Measurements from ENCODE around the gene SORCS2.

Gene SORCS2

DNA sequence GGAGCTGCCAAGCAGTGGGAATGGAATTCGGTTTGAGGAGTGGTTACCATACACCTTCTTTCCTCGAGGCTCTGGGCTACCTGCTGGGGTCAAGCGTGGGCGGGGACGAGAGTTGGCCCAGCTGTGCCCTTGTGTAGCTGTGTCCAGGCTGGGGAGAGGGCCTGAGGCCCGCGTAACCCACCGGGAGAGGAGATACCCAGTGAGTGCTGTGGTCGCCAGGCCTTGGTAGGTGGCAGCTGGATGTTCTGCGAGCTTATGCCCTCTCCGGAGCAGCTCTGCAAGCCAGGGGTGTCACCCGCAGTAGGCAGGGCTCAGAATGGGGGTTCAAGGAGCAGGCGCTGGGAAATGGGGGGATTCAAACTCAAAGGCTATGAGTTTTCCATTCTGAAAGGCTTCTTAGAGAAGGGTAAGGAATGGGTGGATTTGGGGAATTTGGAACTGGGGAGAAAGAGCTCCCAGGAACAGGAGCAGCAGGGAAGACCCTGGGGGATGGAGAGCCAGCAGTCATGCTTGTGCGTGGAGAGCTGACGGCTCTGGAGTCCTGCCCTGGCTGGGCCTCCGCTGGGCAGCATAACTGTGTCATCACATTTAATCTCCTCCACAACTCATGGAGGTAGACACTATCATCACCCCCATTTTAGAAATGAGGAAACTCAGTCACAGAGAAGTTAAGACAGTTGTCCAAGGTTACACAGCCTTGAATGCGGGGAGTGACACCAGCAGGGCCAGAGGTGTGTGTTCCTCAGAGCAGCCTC lies 117.5 kb downstream of the SORCS2 start:
- DNase-seq, result no peak

DNA sequence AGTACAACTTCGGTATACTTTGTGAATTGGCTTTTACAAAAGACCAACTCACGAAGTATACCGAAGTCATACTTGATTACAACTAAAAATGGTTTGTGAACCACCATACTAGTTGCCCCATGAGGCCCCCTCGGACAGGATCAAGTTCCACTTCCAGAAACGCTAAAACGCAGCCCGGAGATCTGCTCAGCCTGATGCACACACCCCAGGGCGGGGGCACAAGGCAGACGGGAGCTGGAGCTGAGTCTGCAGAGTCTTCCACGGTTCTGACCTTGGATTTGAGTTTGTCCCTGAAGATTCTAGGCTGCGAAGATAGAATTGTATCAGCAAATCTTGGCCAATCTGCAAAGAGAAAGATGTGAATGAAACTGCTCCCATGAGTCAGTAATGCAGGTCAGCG lies 118.1 kb downstream of the SORCS2 start:
- no peak for DNase-seq

DNA sequence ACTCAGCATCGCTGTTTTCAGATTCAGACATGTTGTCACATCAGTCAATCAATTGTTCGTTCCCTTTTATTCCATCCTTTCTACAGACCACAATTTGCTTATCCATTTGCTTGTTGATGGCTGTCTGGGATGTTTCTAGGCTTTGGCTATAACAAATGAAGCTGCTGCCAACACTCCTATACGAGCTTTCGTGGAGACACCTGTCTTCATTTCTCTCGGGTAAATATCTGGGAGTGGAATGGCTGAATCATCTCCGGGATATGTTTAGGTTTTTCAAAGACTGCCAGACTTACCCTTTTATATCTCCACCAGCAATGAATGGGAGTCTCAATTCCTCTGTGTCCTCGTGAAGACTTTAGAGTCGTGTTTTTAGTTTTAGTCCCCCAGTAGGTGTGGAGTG lies 118.9 kb downstream of the SORCS2 start:
- no peak for DNase-seq

DNA sequence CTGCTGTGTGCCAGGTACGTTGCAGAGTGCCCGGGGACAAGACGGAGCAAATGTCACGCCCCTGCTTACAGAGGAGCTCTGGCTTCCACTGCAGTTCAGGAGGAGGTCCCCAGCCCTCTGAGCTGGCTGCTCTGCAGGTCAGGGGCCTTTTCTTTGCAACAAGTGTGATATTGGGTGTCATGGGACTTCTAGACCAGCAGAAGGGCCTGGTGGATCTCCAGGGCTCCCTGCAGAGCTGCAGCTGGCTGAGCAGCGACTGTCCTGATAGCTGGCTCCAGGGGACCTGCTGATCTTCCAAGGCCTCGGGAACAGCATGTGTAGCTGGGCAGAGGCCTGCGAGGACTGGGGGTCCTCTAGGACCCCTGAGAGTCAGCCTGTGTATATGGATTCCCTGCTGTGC lies 120.4 kb downstream of the SORCS2 start:
- no peak for DNase-seq

DNA sequence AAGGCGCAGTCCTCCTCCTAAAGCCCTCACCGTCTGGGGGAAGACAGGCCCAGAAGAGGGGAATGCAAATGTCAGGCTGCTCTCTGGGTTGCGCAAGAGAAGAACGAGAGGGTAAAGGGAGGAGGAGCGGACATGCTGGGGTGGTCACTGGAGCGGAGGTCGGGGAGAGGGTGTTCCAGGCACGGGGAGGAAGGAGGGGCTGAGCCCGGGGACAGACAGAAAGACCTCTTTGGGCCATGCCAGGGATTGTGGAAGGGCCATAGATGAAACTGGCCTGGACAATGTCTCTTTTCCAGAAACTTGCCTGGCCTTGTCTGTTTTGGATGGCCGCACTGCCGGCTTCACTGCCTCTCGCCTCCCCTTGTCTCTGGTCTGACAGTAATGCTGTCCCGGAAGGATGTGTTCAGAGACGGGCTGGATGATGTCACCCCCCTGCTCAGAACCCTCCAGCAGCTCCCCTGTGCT lies 121.0 kb downstream of the SORCS2 start:
- no peak for DNase-seq

DNA sequence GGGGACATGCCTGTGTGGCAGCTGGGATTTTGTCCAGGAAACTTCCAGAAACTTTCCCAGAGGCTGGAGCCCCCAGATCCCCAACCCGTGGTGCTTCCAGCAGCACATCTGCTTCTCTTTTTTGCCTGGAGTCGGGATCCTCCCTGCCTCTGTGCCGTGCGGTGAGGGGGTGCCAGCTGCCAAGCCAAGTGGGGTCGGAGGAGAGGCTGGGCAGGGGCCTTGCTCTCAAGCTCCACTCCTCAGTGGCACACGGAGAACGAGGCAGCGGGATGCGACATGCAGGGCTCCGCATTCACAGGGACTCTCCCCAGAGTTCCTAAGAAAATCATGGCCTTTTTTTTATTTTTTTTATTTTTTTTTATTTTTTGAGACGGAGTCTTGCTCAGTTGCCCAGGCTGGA lies 121.7 kb downstream of the SORCS2 start:
- DNase-seq, result no peak

DNA sequence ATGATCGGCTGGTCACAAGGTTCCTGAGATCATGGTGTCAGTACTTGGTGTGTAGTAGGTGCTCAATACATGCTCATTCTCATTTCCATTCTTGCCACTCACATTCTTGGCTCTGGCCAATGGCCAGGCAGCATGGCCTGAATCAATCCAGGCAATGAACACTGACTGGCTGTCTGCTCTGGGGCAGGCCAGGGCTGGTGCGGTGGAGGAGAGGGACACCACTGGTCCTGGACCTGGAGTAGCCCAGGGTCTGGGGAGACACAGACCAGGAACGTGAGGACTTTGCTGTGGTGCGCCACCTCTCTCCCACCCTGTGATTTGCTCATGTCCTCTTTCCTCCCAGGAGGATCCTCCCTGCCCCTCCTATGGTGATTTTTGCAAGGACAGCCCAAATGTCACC lies 122.9 kb downstream of the SORCS2 start:
- no peak for DNase-seq

DNA sequence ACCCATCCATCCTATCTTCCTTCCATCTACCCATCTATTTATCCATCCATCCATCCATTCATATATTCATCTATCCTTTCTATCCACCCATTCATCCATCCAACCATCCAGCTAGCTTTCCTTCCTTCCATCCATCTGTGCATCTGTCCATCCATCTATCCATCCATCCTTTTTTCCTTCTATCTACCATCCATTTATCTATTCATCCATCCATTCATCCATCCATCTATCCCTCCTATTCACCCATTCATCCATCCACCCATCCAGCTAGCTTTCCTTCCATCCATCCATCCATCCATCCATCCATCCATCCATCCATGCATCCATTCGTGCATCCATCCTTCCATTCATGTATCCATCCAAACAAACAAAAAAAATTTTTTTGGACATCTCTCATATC lies 123.6 kb downstream of the SORCS2 start:
- DNase-seq, result no peak

DNA sequence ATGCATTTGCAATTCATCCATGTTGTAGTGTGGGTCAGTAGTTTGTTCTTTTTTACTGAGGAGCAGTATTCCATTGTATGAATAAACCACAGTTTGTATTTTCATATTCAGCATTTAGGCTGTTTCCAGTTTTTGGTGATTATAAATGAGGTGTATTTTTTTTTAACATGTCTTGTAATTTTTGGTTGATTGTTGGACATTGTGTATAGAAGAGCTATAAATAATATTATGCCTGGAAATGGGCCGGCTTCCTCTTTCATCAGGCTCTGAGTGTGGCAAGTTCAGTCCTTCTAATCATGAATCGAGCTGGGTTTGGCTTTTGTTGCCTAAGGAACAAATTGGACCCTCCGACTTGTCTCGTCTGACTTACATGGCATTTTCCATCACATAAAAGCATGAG lies 126.7 kb downstream of the SORCS2 start:
- no peak for DNase-seq

DNA sequence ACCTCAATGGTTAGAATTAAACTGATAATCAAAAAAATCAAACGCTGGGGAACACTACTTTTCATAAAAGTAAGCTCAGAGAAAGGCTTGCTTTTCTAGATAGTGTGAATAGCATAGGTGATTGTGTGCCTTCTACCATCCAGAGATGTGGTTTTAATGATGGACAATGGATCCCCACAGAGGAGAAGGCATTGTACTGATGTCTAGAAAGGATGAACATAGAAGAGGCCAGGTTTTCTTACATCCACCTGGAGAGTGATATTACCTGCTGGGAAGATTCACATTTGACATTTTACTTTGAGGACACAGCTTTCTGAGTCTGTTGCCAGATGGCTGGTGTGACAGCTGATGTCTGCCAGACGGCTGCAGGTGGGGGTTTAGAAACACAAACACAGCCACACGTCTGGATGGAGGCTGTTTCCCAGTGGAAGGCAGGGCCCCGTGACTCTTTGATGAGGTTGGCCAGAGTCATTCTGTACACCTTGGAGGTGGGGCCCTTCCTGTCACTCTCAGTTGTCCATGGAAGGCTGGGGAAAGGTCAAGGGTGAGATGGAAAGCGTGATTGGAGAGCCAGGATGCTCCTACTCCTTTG lies 128.0 kb downstream of the SORCS2 start:
- DNase-seq, result no peak

DNA sequence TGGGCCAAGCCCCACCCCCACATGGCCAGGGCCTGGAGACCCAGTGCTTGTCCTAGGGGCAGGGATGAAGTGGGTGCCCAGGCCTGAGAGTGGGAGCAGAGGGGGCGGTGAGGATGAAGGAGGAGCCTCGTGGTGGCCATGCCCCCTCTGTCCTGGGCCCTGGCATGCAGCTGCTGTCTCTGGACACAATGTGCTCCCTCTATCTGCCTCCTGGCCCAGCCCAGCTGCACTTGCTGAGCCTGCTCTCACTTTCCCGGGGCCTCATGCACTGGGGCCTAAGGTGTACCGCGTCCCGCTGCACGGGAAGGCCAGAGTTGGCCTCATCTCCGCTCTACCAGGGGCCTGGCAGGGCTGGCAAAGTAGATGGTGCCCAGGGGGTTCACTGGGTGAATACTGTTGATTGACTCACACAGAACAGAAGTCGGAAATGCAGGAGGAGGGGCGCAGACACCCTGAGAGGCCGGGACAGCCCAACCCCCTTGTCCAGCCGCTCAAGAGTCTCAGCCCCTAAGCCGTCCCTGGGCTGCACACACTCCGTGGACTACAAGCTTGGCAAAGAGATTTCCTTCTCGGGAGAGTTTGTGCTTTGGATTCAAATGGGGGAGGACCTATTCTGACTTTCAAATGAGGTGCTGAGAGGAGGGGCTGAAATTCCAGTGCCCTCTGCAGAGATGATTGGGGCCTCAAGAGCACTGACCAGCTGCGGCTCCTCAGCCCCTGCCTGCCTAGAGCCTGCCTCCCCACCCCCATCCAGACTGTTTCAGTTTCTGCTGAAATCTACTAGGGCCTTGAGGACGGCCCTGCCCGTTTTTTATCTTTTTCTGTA lies 130.0 kb downstream of the SORCS2 start:
- no peak for DNase-seq

DNA sequence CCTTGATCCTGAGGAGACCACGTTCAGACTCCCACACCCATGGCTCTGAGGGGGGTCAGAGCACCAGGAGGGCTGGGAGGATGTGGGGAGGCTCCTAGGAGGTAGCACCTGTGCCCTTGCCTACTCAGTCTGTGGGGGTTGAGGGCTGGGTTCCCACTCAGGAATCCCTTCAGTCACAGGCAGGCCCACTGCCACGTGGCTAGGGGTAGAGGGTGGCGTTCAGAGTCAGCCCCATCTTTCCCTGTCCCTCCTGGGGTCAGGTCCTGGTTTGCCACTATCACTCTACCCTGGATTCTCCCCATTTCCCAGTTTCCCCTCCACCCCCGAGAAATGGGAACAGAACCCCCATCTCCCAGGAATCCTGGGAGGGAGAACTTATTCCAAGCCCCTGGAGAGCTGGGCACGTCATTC lies 131.1 kb downstream of the SORCS2 start:
- no peak for DNase-seq

DNA sequence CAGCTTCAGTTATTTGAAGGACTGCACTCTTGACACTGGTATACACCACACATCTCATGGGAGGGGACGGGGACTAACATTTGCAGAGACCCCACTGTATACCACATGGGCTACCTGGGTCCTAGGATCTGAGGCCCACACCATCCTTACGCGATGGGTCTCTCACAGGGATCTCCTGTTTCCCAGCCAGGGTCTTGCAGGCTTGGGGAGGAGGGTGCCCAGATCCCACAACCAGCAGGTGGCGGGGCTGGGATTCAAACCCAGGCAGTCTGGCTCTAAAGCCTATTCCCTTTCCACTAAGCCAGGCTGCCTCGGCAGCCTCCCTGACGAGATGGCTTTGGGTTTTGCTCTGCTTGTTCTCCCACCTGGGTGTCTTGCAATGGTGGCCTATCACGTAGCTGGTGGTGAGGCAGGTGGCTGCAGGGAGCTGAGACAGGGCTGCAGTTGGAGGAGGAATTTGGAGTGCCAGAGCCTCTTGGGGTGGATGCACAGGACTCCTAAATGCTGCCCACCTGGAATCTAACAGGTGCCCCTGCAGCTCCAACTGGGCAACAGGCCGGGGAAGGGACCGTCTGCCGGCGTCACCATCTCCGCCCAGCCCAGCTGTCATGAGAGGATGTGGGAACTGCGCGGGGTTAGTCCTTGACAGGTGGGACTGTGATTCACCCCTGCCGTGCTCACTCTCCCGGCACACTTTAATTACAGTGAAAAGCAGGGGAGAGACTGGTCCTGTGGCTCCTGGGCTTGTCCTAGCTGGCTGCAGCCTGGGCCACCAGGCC lies 131.7 kb downstream of the SORCS2 start:
- DNase-seq, result no peak

DNA sequence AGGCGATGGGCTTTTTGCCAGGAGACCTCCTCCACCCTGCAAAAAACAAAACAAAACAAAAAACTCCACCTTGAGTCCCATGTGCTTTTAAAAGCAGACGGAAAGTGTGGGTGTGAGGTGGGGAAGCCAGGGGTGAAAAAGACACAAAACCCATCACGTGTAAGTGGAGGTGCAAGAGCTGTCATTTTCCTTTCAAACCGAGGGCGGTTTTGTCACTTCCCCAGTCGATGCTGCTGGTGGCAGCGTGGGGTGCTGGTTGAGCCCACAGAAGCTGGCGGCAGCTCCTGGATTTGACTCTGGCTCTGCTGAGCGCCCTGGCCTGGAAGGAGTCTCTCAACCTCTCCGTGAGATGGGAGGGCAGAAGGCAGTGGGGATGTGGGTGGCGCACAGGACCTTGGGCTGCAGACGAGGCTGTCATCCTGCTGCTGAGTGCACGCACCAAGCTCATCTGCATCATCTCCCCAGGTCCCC lies 132.3 kb downstream of the SORCS2 start:
- DNase-seq, result no peak

DNA sequence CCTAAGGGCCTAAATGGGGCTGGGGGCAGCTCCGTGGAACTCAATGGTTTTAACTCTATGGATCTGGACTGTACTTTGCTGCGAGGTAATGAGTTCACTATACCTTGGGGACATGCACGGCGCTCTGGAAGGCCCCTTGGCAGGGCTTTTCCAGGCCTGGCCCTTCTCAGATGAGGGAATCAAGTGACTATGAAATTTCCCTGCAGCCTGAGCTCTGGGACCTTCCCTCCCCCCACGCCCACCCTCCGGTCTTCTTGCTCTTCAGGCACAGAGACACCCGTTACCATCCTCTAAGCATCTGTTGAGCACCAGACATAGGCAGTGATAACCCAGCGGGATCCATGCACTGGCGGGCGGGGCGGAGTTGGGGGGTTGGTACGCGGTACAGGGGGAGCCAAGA lies 133.2 kb downstream of the SORCS2 start:
- DNase-seq, result no peak

DNA sequence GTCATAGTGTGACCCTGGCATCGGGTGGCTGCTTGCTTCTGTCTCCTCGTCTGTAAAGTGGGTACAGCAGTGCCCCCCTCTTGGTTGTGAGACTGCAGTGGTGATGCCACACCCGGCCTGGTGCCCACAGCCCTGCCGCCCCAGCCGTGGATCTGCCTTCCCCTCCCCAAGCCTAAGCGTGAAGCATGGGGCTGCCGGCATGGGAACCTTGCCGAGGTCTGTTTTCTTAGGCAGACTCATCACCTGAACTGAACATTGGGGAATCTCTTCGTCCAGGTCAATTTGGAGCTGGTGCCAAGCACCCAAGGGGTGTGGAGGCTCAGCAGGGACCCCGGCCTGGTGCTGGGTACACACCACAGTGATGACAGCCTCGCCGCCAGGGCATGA lies 134.0 kb downstream of the SORCS2 start:
- DNase-seq, result no peak

DNA sequence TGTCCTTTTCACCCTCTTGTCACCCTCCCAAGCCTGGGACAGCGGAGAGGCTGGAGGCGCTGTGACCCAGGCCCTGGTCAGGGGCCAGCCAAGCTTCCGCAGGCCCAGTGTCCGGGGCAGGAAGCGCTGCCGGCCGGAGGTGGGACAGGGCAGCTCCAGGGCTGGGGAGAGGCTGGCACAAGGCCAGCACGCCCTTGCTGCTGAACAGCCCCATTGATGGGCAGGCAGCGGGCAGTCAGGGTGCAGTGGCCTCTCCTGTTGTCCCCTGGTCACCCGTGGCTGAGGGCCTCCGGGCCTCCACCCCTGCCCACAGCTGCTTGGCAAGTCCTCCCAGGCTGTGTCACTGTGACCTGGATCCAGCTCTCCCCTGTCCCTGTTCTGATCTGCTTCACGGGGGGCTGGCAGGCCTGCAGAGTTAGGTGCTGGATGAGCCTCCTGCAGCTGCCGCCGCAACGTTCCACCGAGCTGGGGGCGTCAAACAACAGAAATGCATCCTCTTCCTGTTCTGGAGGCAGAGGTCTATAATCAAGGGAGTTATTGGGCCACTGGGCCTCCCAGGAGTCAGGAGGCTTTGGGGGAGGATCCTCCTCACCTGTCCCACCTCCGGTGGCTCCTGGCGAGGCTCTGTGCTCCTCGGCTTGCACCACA lies 134.5 kb downstream of the SORCS2 start:
- no peak for DNase-seq

DNA sequence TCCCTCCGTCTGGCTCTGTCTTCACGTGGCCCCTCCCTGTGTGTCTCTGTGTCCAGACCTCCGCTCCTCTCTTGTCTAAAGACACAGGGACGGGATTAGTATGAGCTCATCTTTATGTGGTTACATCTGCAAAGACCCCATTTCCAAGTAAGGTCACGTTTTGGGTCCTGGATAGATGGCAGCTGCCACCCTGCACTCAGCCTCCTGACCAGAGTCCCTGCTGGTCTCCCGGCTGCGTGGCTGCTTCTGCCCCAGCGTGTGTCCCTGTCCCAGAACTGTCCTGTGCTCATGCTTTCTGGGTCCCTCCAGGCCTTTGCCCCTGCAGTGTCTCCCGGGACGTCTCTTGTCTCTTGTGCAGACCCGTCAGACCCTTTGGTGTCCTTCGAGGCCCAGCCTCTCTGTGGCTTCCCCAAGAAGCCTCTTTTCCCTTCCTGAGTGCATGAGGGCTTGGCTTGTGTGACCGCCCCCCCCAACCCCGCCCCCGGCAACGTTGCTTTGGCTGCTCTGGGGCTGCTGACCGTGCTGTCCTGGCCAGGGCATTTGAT lies 135.1 kb downstream of the SORCS2 start:
- no peak for DNase-seq

DNA sequence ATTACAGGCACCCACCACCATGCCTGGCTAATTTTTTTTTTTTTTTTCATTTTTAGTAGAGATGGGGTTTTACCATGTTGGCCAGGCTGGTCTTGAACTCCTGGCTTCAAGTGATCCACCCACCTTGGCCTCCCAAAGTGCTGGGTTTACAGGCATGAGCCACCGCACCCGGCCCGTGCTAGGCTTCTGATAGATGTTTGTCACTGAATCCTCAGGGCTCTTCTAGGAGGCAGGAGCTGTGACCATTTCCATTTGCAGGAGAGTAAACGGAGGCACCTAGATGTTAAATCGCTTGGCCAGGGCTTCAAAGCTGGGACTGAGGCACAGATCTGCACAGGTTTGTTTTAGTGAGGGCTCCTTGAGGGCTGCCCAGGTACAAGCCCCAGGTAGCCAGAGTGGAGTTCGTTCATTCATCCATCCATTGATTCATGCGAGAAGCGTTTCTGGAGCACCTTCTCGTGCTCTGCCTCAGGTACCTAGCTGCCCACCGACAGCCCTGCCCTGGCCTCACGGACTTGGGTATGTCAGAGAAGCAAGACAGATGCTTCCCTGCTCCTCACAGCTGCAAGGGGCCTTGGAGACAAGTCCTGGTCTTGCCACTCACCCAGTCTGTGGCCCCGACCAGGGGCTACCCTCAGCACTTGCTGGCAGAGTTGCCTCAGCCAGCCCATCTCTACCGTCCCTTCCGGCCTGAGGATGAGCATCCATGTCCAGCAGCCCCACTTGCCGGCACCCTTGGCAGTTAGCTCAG lies 136.0 kb downstream of the SORCS2 start:
- DNase-seq, result no peak

DNA sequence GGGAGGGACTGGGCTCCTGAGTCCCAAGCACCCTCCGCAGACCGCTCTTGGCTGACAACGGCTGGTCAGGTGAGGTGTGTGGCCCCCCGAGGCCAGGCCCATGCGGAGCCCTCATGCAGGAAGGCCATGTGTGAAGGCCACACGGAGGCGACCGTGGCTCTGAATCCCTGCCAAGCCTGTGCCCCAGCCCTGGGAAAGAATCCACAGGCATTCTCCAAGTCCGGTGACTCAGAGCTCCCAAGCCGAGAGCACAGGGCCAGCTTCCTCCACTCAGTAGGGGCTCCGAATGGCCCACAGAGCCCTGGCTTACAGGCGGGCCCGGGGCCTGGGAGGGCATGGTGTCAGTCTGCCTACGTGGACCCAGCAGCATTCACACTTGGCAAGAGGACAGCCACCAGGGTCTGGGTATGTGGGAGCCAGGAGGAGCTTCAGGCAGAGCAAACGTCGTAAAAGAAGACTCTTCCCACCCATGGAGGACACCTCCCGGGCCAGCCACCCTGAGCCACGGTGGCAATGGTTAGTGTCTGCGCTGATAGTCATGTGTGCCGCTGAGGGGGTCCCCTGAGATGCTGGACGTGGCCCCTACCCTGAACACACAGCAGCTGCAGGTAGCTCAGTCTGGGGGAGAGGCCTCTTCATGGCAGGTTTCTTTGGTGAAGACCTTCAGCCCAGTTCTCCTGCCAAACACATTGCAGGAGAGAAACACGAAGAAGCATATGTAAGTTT lies 136.7 kb downstream of the SORCS2 start:
- no peak for DNase-seq

Measured in activated CD8-positive, alpha-beta memory T cell treated with anti-CD3 and anti-CD28 coated beads, Interleukin-2, amount 50 U/mL, for 48 hours (primary cell).